HG03108 (cell line): ENCODE results near the gene RNU1-3.
"Not testable (repeated sequence)": the region's sequence is repeated elsewhere in the genome, so short reads cannot be mapped to it uniquely, and the experiment has no call there.

ENCODE experiments used
- ATAC-seq: cut with Tn5 transposase; IDR thresholded peaks from one replicate; pipeline ENCODE4 v1.9.1; 2021; ENCODE audit warnings: moderate library complexity; ENCODE audit not compliant: unreplicated experiment

The RNU1-3 gene

DNA sequence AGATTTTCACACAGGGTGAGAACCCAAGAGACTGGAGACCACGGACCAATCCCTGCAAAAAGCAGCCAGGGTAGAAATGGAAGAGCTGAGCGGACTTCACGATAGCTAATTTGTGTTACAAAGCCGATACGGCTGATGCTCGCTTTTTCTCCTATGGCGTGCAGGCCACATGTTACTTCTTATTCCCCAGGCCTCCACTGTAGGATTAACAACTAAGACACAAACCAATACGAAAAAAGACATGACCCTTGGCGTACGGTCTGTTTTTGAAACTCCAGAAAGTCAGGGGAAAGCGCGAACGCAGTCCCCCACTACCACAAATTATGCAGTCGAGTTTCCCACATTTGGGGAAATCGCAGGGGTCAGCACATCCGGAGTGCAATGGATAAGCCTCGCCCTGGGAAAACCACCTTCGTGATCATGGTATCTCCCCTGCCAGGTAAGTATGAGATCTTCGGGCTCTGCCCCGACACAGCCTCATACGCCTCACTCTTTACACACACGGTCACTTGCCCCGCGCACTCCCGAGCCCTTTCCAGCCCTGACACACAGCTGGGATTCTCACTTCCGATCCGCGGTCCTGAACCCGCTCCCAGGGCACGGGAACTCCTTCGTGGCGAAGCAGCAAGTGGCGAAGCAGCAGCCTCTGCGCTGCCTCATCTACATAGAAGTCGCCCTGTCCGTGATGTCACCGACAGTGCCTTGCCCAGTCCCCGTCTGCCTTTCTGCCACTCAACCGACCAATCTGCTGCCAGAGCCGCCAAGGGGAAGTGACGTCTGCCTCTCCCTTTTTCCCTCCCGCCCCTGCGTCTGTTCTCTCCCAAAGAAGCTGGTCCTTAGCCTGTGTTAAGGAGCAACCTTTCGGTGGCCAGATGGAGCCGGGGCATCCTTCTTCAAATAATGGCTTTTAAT, at the start of gene RNU1-3:
TSS of gene RNU1-3 (minus strand) at position 447 of the 912 bp plus-strand sequence.
- peak; percentile 78 for ATAC-seq

DNA sequence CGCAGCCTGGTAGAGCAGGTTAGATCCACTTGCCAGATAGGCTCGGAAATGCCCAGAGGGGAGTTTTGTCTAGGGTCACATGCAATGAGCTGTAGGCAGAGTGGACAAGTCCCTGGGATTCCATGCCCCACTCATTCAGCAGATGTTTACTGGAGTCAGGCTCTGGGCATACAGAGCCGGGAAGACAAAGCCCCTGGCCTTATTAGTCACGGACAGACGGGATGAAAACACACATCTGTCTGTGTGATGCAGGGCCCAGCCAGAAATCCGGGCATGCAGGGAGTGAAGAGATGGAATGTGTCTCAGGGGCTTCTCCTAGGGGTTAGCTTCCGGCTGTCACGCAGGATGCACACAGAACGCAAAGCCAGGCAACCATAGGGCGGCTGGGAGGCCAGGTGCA, 46.7 kb upstream of the RNU1-3 start:
- ATAC-seq: not testable (repeated sequence)

DNA sequence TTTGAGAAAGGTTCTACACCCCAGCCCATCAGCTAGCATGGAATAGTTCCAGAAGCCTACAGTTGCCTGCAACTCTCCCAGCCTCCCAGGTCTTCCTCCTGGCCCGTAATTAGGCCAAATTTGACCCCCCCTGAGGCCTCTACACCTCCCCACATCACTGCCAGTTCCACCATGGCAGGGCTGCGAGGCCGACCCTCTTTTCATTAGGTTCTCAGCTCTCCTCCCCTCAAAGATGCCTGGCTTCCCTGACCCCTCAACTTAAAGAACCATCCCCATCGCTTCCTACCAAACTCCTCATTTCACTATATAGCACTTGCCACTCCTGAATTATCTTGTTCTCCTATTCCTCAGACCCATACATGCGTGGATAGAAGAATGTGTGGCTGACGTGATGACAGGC, 46.2 kb upstream of the RNU1-3 start:
- ATAC-seq: not testable (repeated sequence)

DNA sequence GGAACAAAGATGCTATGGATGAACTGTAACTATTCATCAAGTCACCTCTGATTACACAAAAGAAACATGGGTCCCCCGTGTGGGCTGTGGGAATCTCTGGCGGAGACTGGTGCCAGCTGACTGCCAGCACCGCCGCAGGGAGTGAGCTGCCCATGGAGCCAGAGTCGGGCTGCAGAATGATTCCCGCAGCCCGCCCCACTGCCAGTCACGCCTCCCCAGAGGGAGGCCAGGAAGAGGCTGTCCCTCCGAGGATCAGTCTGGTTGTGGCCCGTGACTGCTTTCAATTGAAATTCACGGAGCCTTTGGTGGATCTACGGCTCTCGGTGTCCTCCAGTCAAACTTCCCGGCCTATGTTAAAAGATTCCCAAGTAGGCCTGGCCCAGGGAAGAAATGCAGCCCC, 45.8 kb upstream of the RNU1-3 start:
- not testable (repeated sequence) for ATAC-seq

DNA sequence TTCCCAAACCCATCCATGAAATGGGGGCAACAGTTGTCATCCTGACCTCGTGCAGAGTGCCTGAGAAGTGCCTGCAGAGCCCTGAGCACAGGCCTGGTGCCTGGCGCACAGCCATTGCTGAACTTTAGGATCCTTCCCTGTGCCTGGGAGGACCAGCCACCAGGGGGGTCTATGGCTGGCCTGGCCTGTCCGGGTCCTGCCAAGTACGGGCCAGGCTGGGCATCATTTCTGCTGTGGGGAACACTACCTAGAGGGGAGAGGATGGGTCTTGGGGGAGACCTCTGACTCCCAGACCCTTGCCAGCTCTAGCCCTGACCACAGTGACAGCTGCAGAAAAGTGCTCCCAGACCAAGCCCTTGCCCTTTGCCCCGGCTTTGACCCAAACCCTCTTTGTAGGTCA, 45.4 kb upstream of the RNU1-3 start:
- not testable (repeated sequence) for ATAC-seq

DNA sequence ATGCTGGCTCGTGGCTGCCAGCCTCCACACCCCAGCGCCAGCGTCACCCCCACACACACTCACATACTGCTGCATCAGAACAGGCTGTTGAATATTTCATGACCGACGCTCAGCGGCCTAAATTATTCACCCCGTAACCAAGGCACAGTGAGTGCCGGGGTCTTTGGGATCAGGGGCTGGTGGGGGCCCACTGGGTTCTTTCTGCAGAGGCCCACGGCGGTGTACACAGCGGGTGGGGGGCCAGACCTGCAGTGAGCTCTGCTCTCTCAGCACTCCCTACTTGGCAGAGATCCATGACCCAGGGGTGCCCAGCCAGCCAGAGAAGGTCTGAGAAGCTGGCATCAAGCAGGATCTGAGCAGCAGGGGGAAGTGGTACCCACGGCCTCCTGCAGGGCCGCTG, 43.9 kb upstream of the RNU1-3 start:
- not testable (repeated sequence) for ATAC-seq

DNA sequence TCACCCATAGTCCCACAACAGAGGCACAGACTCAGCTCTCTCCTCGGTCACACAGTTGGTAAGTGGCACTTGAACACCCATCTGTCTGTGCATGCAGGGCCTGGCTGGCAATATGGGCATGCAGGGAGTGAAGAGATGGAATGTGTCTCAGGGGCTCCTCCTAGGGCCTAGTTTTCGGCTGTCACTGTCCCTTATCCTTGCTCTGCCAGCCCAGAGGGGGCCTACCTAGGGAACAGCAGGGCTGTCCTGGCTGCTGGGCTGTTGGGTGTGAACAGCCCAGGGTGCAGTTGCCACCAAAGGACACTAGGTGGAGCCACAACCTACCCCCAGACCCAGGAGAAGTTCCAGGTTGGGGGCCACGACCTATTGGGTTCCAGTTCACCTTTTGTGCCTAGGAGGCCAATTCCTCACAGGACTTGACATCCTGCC, 42.9 kb upstream of the RNU1-3 start:
- ATAC-seq: not testable (repeated sequence)

DNA sequence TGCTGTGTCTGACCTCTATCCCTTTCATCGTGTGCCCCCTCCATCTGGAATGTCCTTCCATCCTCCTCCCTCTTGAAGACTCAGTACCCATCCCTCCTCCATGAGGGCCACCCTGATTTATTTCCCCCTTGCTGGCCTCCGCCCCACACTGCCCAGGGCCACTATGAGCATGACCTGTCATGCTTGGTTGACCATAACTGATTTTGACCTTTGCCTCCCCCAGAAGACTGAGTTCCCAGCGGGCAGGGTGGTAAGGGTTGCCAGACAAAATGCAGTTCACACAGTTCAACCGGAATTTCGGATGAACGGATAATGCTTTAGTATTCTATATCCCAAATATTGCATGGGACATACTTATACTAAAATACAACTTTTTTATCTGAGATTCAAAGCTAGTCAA, 42.0 kb upstream of the RNU1-3 start:
- not testable (repeated sequence) for ATAC-seq

DNA sequence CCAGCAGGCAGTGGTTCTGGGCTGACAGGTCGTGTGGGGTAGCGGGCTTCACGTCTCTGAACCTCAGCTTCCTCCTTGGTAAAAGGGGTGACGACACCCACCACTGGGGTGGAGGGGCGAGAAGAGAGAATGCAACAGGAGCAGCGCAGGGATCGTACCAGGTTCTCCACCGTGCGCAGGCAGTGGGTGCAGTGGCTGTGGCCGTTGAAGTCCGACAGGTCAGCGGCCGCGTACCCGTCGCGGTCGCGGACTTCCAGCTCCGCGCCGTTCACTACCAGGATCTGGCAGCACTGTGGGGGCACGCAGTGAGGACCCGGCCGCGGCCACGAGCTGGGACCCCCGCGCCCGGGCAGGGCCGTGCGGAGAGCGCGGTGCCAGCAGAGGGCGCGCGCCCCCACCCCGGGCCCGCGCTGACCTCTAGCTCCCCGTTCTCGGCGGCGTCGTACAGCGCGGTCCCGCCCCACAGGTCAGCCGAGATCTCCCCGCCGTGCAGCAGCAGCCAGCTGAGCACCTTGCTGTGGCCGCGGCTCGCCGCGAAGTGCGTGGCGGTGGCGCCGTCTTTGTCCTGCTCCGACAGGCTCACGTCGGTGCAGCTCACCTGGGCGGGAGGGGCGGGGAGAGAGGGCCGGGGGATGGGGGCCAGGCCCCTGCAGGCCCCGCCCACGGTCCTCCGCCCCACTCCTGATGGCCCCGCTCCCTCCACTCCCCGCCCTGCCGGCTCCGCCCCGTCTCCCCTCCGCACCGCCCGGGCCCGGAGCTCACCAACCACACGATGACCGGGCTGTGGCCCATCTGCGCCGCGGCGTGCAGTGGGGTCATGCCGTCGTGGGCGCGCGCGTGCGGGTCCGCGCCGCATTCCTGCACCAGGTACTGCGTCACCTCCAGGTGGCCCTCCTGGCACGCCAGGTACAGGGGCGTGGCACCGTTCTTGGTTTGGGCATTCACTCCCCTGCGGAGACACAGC, 40.7 kb upstream of the RNU1-3 start:
- not testable (repeated sequence) for ATAC-seq

DNA sequence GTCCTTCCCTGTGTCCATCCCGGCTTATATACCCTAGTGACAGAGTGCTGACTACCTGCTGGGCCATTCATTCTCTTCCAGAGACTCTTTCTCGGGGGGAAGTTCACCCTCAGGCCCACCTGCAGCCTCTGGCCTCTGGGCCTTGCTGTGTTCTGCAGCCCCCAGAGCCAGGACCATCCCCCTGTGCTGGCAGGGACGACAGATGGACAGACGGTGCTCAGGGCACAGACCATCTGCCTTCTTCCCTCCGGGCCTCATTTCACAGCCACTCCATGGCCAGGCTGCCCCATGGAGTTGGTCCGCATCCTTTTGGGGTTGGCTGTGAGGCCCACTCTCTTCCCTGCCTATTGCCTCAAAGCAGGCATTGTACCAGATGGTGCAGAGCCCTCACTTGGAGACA, 39.6 kb upstream of the RNU1-3 start:
- not testable (repeated sequence) for ATAC-seq

DNA sequence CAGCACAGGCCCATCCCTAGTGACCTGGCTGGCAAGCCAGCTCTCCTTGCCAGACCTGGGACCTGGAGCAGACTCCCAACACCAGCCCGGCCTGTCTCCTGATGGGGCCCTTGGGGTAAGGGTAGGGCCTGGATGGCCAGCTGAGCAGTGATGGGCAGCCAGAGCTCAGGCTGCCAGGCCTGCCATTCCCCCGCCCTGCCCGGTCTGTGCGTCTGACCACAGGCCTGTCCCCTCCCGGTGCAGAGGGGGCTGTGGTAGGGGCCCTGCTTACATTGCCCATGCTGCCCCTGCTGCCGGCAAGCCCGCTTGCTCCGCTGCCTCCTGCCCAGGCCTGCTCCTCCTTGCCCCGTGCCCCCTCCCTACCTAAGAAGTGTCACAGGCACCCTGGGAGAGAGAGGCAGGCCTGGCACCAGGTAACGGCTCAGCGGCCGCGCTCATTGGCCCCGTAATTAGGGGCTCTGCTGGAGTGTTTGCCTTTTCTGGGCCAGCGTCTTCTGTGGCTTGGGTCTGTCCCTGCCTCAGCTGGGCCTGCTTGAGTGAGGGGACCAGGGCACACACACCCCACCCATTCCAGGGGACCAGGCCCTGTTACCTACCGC, 37.9 kb upstream of the RNU1-3 start:
- not testable (repeated sequence) for ATAC-seq

DNA sequence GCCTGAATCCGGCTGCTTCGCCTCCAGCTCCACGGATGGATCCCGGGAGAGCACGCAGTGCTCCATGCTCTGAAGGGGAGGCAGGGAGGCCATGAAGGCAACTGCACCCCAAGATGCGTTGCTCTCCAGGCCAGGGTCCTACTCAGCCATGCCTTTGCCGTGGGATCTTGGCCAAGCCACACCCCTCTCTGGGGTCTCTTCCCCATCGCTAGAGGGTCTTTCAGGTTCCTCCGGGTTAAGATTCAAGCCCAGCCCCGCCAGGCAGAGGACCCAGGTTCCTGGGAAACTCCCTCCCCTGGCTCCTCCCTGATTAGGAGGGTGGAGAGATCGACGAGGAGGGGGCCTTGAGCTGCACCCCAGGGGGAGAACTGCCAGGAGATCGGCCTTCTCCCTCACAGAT, 37.3 kb upstream of the RNU1-3 start:
- ATAC-seq: not testable (repeated sequence)

DNA sequence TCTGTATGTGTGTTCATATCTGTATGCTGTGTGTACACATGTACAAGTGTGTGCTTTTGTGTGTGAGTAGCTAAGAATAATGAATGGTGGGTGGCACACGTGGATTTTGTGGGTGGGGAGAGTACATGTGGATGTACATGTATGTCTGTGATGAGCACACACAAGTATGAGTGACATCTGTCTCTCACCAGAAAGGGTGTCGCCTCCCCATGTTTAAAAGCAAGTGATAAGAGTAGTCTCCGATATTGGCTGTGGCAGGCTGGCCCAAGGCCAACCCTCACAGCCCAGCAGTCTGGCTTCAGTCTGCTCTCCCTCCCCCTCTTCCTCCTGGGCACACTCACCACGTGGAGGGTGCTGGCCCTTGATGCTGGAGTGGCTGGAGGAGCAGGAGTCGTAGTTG, 36.9 kb upstream of the RNU1-3 start:
- not testable (repeated sequence) for ATAC-seq

DNA sequence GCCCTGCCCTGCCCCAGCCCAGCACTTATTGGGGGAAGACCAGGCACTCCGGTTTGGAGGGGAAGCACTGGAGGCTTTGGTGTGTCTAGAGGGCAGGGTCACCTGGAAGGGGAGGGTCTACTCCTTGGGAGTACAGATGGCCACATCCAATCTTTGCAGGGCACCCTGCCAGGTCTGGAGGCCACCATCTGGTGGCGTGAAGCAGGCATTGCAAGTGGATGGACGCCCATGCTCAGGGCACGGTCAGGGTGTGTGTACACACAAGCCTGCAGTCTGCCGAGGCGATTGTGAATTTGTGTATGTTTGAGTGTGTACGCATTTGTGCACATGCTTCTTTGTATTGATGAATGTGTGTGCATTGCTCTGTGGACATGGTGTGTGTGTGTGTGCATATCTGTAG, 36.4 kb upstream of the RNU1-3 start:
- ATAC-seq: not testable (repeated sequence)

DNA sequence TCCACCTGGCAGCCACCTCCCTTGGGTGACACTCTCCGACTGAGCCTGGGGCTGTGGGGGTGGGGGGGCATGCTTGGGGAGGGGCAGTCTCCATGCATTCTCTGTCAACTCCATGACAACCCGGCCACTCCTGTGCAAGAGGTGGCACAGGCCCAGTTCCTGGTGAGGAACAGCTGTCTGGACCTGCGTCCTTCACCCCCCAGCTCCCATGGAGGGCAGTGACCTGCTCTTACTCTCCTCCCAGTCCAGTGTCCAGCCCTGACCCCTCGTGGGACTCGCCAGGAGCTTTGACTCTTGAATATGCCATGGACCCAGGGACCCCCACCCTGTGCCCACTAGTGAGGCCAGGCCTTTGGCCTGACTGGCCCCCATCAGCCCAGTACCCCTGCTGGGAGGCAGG, 35.5 kb upstream of the RNU1-3 start:
- ATAC-seq: not testable (repeated sequence)

DNA sequence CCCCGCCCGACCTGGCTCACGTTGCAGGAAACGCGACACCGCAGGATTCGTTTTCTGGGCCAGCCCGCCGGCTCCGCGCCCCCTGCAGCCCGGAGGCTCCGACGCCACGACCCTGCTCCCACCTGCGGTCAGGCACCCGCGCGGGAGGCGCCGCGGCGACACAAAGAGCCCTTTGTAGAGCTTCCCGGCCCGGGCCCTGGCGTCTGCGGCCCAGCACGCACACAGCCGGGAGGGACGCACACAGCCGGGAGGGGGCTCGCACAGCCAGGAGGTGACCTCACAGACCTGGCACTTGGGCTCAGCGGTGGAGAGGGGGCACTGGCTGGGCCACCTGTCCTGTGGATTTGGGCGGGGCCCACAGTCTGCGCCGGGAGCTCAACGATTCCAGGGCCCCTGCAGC, 34.4 kb upstream of the RNU1-3 start:
- not testable (repeated sequence) for ATAC-seq

DNA sequence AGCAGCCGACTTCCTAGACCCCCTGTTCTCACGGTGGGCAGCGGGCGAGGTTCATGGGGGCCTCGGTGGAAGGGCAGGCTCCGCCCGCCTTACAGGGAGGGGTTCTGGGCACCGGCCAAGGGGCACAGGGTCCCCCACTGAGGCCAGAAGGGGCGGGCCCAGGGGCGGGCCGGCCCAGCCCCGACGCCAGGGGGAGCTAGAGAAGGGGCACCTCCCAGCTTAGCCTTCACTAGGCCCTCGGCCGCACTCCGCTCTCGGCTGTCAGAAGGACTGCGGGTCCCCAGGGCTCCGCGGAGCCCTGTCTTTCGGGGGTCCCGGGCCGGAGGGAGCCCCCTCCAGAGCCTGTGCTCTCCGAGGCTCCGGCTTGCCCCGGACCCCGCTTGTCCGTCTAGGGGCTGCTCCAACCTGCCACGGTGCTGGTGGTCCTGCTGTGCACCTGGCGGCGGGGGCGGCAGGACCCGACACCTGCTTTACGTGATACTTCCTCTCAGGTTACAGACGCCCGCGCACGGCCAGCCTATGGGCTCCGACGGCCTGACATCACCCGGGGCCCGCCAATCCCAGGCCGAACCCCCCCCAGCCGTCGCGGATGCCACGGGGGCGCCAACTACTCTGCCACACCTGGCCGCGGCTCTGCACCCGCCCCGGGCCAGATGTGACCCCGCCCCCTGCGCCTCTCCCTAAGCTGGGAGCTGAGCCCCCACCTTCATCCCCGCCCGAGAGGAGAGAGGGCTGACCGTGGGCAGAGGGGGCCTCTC, 33.6 kb upstream of the RNU1-3 start:
- ATAC-seq: not testable (repeated sequence)

DNA sequence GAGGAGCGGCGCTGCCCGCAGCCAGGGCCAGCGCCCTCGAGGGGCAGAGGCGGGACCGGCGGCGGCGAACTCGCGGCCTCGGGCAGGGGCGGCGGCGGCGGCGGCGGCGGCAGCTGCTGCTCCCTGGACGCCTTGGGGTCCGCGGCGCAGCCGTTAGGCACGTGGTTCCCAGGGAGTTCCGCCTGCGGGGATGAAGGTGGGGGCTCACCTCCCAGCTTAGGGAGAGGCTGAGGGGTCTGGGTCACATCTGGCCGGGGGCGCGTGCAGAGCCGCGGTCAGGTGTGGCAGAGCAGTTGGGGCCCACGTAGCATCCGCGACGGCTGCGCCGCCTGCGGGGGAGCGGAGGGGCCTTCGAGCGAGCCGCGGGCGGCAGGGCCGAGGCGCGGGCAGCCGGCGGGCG, 32.7 kb upstream of the RNU1-3 start:
- ATAC-seq: not testable (repeated sequence)

DNA sequence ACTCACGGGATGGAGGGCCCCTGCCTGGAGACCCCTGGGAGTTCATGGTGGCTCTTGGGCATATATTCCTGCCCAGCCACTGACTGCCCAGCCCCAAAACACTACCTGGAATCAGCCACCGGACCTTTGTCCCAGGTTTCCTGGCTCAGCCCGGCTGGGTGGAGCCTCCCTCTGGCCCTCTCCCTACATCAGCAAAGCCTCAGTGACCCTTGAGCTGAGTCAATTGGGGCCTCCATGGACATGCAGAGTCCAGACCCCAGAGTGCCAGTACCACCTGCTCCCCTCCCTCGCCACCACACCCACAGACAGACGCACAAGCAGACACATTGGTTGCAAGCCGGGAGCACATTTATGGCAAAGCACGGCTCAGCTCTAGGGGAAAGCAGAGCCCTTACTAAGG, 30.4 kb upstream of the RNU1-3 start:
- ATAC-seq: not testable (repeated sequence)

DNA sequence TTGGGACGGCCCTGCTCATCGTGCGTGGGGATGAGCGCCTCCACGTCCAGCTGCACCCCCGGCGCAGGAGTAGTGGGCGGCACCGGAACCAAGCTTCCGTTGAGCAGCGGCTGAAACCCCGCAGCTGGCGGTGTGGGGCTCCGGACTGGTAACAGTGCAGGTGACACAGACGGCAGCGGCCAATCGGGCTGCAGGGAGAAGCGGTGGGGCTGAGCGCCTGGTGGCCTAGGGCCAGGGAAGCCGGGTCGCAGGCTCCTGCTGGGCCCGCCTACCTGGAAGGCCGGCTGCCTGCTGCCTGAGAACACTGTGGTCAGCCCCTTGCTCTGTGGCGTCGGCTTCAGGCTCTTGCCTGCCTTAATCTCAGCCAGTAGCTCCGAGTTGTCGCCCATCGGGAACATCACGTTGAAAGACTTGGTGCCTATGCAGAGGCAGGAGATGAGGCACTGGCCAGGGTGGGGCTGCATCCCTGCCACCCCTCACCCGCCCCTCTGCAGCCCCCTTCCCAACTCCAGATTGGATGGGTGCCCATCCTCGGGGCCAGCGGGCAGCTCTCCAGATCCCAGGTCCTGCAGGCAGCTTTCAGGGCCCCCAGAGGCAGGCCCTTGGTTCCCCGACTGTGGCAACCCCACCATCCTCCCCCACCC, 29.9 kb upstream of the RNU1-3 start:
- ATAC-seq: not testable (repeated sequence)
